Esophagus muscularis mucosa (tissue), 4 donors: ENCODE measurements around the gene CNGA4. TPM values are rescaled to one million over a fixed set of nuclear protein-coding genes. Genes with fewer than 3 reads are reported as not detected.

Source experiments
- DNase-seq: peaks from one replicate; pipeline ENCODE4 v3.0.0-alpha.2; 2017; ENCODE audit errors: extremely low spot score
- H3K27ac ChIP-seq, 4 donors: fragments of 200-600 bp; sonication (generic); replicated peaks in 1 of 4; 1 replicate in 3 of 4; 2 replicates in 1 of 4; pipeline ENCODE4 v1.5.1; 2016 to 2019; ENCODE audit warnings: mild to moderate bottlenecking in 1 of 4
- H3K27me3 ChIP-seq, 4 donors: fragments of 200-600 bp; sonication (generic); one replicate each; pipeline versions ENCODE4 v1.5.1 to v1.6.0; 2016 to 2019
- H3K36me3 ChIP-seq, 4 donors: fragments of 200-600 bp; sonication (generic); one replicate each; pipeline ENCODE4 v1.5.1; 2016 to 2019
- H3K4me1 ChIP-seq, 4 donors: fragments of 200-600 bp; sonication (generic); one replicate each; pipeline ENCODE4 v1.5.1; 2016 to 2019
- H3K4me3 ChIP-seq, 4 donors: fragments of 200-600 bp; sonication (generic); 1 replicate in 2 of 4; 2 replicates in 2 of 4; pipeline ENCODE4 v1.5.1; 2016 to 2019; ENCODE audit warnings: mild to moderate bottlenecking in 4 of 4, moderate library complexity in 1 of 4
- H3K9me3 ChIP-seq, 4 donors: fragments of 200-600 bp; sonication (generic); 1 replicate in 3 of 4; 2 replicates in 1 of 4; pipeline ENCODE4 v1.5.1; 2016 to 2019
- CTCF ChIP-seq, 3 experiments: fragments of 200-600 bp in 2 of 3; fragments of 450-650 bp in 1 of 3; sonication (generic) in 2 of 3; IDR thresholded peaks; one replicate each; pipeline ENCODE4 v1.5.1; 2017 to 2019; ENCODE audit warnings: antibody characterized with exemption in 3 of 3, mild to moderate bottlenecking in 2 of 3, moderate library complexity in 1 of 3
- EP300 ChIP-seq: sonication (generic); formaldehyde crosslinking; IDR thresholded peaks from one replicate; pipeline ENCODE4 v1.6.1; 2017; ENCODE audit warnings: antibody characterized with exemption
- POLR2A ChIP-seq: fragments of 450-650 bp; IDR thresholded peaks from one replicate; pipeline ENCODE4 v1.6.1; 2017; ENCODE audit warnings: antibody characterized with exemption, moderate library complexity, mild to moderate bottlenecking, low read depth
- POLR2AphosphoS5 ChIP-seq, 2 donors: sonication (generic); formaldehyde crosslinking; IDR thresholded peaks; one replicate each; pipeline ENCODE4 v1.6.1; 2017; ENCODE audit warnings: antibody characterized with exemption in 2 of 2
- WGBS: methylation state at CpG from one replicate; pipeline ENCODE4 v1.1.5; 2018; 5-methylcytosine and 5-hydroxymethylcytosine counted together
- intact Hi-C: fragments of 100-400 bp; cut with DNase I; formaldehyde crosslinking; loops from one replicate; pipeline ENCODE4 v1.15.1; 2023
- total RNA-seq, 4 donors: library from RNA; depleted of rRNA; stranded (reverse); fragments of >200 nt; gene quantifications; one replicate each; pipeline versions ENCODE4 v1.1.0 to v1.2.1, GENCODE V29; 2016

Gene CNGA4
- total RNA-seq, 4 donors from 2014 or later, result not detected

GRCh38 chr11:6229911-6230310 lies 9.0 kb upstream of the CNGA4 start:
- 63% methylated on average over 2 of the region's 2 CpGs for WGBS

GRCh38 chr11:6232899-6233298 lies 6.0 kb upstream of the CNGA4 start:
- H3K27ac ChIP-seq, result no peak overlapping the region
- intact Hi-C loops, result loop anchor here (5.0 kb wide), 2 partner anchors 84 to 449 kb away; partner anchors contain the start of gene MRPL17

More at GRCh38 chr11:6229911-6230310, 9.0 kb upstream of the CNGA4 start:
- Histone ChIP-seq H3K4me1 (peaks cover 18 to 45% (median 37%) of the 10 kb centered on the region in 4 donors), H3K27ac (no peak overlapping the region), H3K9me3 (no peaks in the 10 kb centered on the region), H3K4me3 (no peak overlapping the region), H3K36me3 (no peaks in the 10 kb centered on the region), H3K27me3 (no peaks in the 10 kb centered on the region)
- intact Hi-C loops, result loop anchor here (5.0 kb wide), 2 partner anchors 87 to 452 kb away; partner anchors contain the start of gene MRPL17
- TF ChIP-seq CTCF (IDR thresholded peaks at IDR 0.05) (no peak), POLR2AphosphoS5 (IDR thresholded peaks at IDR 0.05) (no peak), POLR2A (no peak), EP300 (no peak)
- no peak for DNase-seq

GRCh38 chr11:6233984-6234386 lies 4.9 kb upstream of the CNGA4 start:
- under 1% methylated on average over 10 of the region's 10 CpGs for WGBS
- H3K4me3 ChIP-seq, result peak overlapping the region; percentile 68 to 93 (median 74)

More at GRCh38 chr11:6232899-6233298, 6.0 kb upstream of the CNGA4 start:
- no peaks in the 10 kb centered on the region for H3K9me3 ChIP-seq
- H3K4me1 ChIP-seq, result peaks cover 9 to 36% (median 33%) of the 10 kb centered on the region in 4 donors
- DNase-seq, result no peak
- TF ChIP-seq POLR2A (no peak), EP300 (no peak), POLR2AphosphoS5 (IDR thresholded peaks at IDR 0.05) (no peak), CTCF (IDR thresholded peaks at IDR 0.05) (no peak)
- no peaks in the 10 kb centered on the region for H3K27me3 ChIP-seq
- no peak overlapping the region for H3K4me3 ChIP-seq
- no peaks in the 10 kb centered on the region for H3K36me3 ChIP-seq

GRCh38 chr11:6234387-6235107 lies 4.3 kb upstream of the CNGA4 start, which contains the start of gene FHIP1B:
FHIP1B (minus strand) TSS chr11:6234636; CDS start chr11:6224516, 10,120 bp downstream.
- TF ChIP-seq POLR2A (peak; percentile 31), POLR2AphosphoS5 (IDR thresholded peaks at IDR 0.05) (peak; percentile 75 to 88), EP300 (no peak)
- DNase-seq, result peak; percentile 100
- intact Hi-C loops, result loop anchor here (5.0 kb wide), 2 partner anchors 83 to 448 kb away; partner anchors contain the start of gene MRPL17
- H3K4me1 ChIP-seq, result peaks cover 9 to 36% (median 32%) of the 10 kb centered on the region in 4 donors
- H3K4me3 ChIP-seq, result peak within 1 kb of the TSS; percentile 68 to 93 (median 74)
- WGBS, result under 1% methylated on average over 32 of the region's 62 CpGs
- H3K27ac ChIP-seq, result peak within 1 kb of the TSS; percentile 82 to 92 (median 89)
- H3K36me3 ChIP-seq, result no peaks in the 10 kb centered on the region
- H3K9me3 ChIP-seq, result no peaks in the 10 kb centered on the region
- no peaks in the 10 kb centered on the region for H3K27me3 ChIP-seq

More at GRCh38 chr11:6233984-6234386, 4.9 kb upstream of the CNGA4 start:
- no peak for TF ChIP-seq POLR2AphosphoS5 (IDR thresholded peaks at IDR 0.05)
- no peak for TF ChIP-seq EP300
- no peak for TF ChIP-seq POLR2A
- TF ChIP-seq CTCF (IDR thresholded peaks at IDR 0.05), result no peak
- Histone ChIP-seq H3K4me1 (peaks cover 9 to 36% (median 33%) of the 10 kb centered on the region in 4 donors), H3K27ac (peak overlapping the region; percentile 82 to 92 (median 88)), H3K36me3 (no peaks in the 10 kb centered on the region), H3K27me3 (no peaks in the 10 kb centered on the region), H3K9me3 (no peaks in the 10 kb centered on the region)
- no peak for DNase-seq
- intact Hi-C loops, result loop anchor here (5.0 kb wide), 2 partner anchors 83 to 448 kb away; partner anchors contain the start of gene MRPL17

GRCh38 chr11:6237266-6237665 lies 1.6 kb upstream of the CNGA4 start:
- H3K4me3 ChIP-seq, result no peak overlapping the region

More at GRCh38 chr11:6237266-6237665, 1.6 kb upstream of the CNGA4 start:
- TF ChIP-seq EP300 (no peak), POLR2AphosphoS5 (IDR thresholded peaks at IDR 0.05) (no peak), POLR2A (no peak), CTCF (IDR thresholded peaks at IDR 0.05) (no peak)
- no peak for DNase-seq
- H3K9me3 ChIP-seq, result no peaks in the 10 kb centered on the region
- H3K27me3 ChIP-seq, result peaks cover 0 to 11% (median 0%) of the 10 kb centered on the region in 4 donors
- intact Hi-C loops, result no loop called here
- WGBS, result 91% methylated on average over 4 of the region's 4 CpGs
- no peaks in the 10 kb centered on the region for H3K36me3 ChIP-seq
- H3K4me1 ChIP-seq, result peaks cover 9 to 25% (median 23%) of the 10 kb centered on the region in 4 donors
- no peak overlapping the region for H3K27ac ChIP-seq
